NCI-H2196 treated with DMSO at 0.1 percent for 48 hours (cell line): Measurements from ENCODE around the gene PRDX6.
"Not testable (repeated sequence)": the region's sequence is repeated elsewhere in the genome, so short reads cannot be mapped to it uniquely, and the experiment has no call there.

ENCODE experiments used
- DNase-seq: peaks from one replicate; lab custom pipeline; 2025; ENCODE audit not compliant: unreplicated experiment; lab: John Stamatoyannopoulos, UW

The PRDX6 gene

GRCh38 chr1:173467426-173467825 is 9.7 kb upstream of the PRDX6 start:
- no peak for DNase-seq

GRCh38 chr1:173469656-173470055 is 7.5 kb upstream of the PRDX6 start:
- no peak for DNase-seq

- no peak for DNase-seq
Observed at GRCh38 chr1:173470608-173471007, 6.5 kb upstream of the PRDX6 start.

GRCh38 chr1:173473599-173474011 is 3.5 kb upstream of the PRDX6 start:
- DNase-seq, result no peak

- no peak for DNase-seq
Observed at GRCh38 chr1:173474097-173474779, 2.9 kb upstream of the PRDX6 start.

- DNase-seq, result not testable (repeated sequence)
Observed at GRCh38 chr1:173474780-173475421, 2.2 kb upstream of the PRDX6 start.

GRCh38 chr1:173475564-173476196 is 1.5 kb upstream of the PRDX6 start:
- DNase-seq, result no peak

GRCh38 chr1:173476197-173476664 is 904 bp upstream of the PRDX6 start:
- DNase-seq, result no peak

- DNase-seq, result peak; percentile 85
Observed at GRCh38 chr1:173476665-173477285, 360 bp upstream of the PRDX6 start.

- no peak for DNase-seq
Observed at GRCh38 chr1:173478094-173478674, 1.0 kb downstream of the PRDX6 start.

GRCh38 chr1:173479649-173480048 is 2.5 kb downstream of the PRDX6 start:
- DNase-seq, result no peak

GRCh38 chr1:173481195-173481772 is 4.1 kb downstream of the PRDX6 start:
- DNase-seq, result no peak

- no peak for DNase-seq
Observed at GRCh38 chr1:173482683-173483082, 5.5 kb downstream of the PRDX6 start.

- DNase-seq, result no peak
Observed at GRCh38 chr1:173484276-173484675, 7.1 kb downstream of the PRDX6 start.

GRCh38 chr1:173485401-173485800 is 8.3 kb downstream of the PRDX6 start:
- DNase-seq, result no peak

GRCh38 chr1:173488001-173488400 is 10.9 kb downstream of the PRDX6 start:
- no peak for DNase-seq

- no peak for DNase-seq
Observed at GRCh38 chr1:173489149-173489600, 12.0 kb downstream of the PRDX6 start.

GRCh38 chr1:173489929-173490328 is 12.8 kb downstream of the PRDX6 start:
- DNase-seq, result no peak

- DNase-seq, result no peak
Observed at GRCh38 chr1:173491508-173491907, 14.4 kb downstream of the PRDX6 start.

- DNase-seq, result not testable (repeated sequence)
Observed at GRCh38 chr1:173493125-173493524, 16.0 kb downstream of the PRDX6 start.
